Sigmoid colon (tissue), 7 donors: Measurements from ENCODE around the gene ARRB1. TPM values are rescaled to one million over a fixed set of nuclear protein-coding genes. Genes with fewer than 3 reads are reported as not detected.
"Not testable (repeated sequence)": the region's sequence is repeated elsewhere in the genome, so short reads cannot be mapped to it uniquely, and the experiment has no call there.

Experiments used
- DNase-seq: peaks from one replicate; pipeline ENCODE4 v3.0.0-alpha.2; 2019
- H3K27ac ChIP-seq, 4 donors: fragments of 200-600 bp; sonication (generic); one replicate each; pipeline ENCODE4 v1.5.1; 2016 to 2019; ENCODE audit warnings: mild to moderate bottlenecking in 1 of 4
- H3K27me3 ChIP-seq, 3 donors: fragments of 200-600 bp; sonication (generic); one replicate each; pipeline ENCODE4 v1.5.1; 2019; ENCODE audit warnings: mild to moderate bottlenecking in 1 of 3
- H3K36me3 ChIP-seq, 4 donors: fragments of 200-600 bp; sonication (generic); one replicate each; pipeline ENCODE4 v1.5.1; 2016 to 2019
- H3K4me1 ChIP-seq, 4 donors: fragments of 200-600 bp; sonication (generic); one replicate each; pipeline ENCODE4 v1.5.1; 2017 to 2019
- H3K4me3 ChIP-seq, 4 donors: fragments of 200-600 bp; sonication (generic); one replicate each; pipeline ENCODE4 v1.5.1; 2017 to 2019; ENCODE audit warnings: mild to moderate bottlenecking in 2 of 4, moderate library complexity in 1 of 4
- H3K9me3 ChIP-seq, 4 donors: fragments of 200-600 bp in 3 of 4; sonication (generic) in 3 of 4; one replicate each; pipeline versions ENCODE4 v1.5.1 to v1.6.1; 2013 to 2019
- CTCF ChIP-seq, 4 experiments: fragments of 450-650 bp in 3 of 4; fragments of 200-600 bp in 1 of 4; IDR thresholded peaks; one replicate each; pipeline ENCODE4 v1.5.1; 2016 to 2019; ENCODE audit warnings: antibody characterized with exemption in 4 of 4, mild to moderate bottlenecking in 3 of 4, moderate library complexity in 2 of 4
- EP300 ChIP-seq, 4 donors: sonication (generic); formaldehyde crosslinking; IDR thresholded peaks; one replicate each; pipeline ENCODE4 v1.6.1; 2017; ENCODE audit warnings: antibody characterized with exemption in 4 of 4
- POLR2A ChIP-seq, 2 donors: fragments of 450-650 bp; IDR thresholded peaks; one replicate each; pipeline ENCODE4 v1.6.1; 2016; ENCODE audit warnings: antibody characterized with exemption in 2 of 2, mild to moderate bottlenecking in 2 of 2, moderate library complexity in 2 of 2
- POLR2AphosphoS5 ChIP-seq, 4 donors: sonication (generic); formaldehyde crosslinking; IDR thresholded peaks; one replicate each; pipeline ENCODE4 v1.6.1; 2017; ENCODE audit warnings: antibody characterized with exemption in 4 of 4
- WGBS, 2 donors: extraction: QIAGEN DNeasy Blood & Tissue Kit; methylation state at CpG; one replicate each; pipeline ENCODE4 v1.1.7; 2013; 5-methylcytosine and 5-hydroxymethylcytosine counted together
- intact Hi-C: fragments of 100-400 bp; cut with DNase I; formaldehyde crosslinking; loops from one replicate; pipeline ENCODE4 v1.15.1; 2023
- polyA plus RNA-seq, 3 donors: library from polyadenylated mRNA; stranded (reverse); fragments of 200-250 nt; gene quantifications; one replicate each; pipeline ENCODE4 v1.2.3, GENCODE V29; 2013
- total RNA-seq, 4 donors: library from RNA; depleted of rRNA; stranded (reverse); fragments of >200 nt; gene quantifications; one replicate each; pipeline ENCODE4 v1.1.0, GENCODE V29; 2016
- donor health status: healthy with polysubstance abuse.
- donor health status: Bipolar disorder and iron deficiency.
- donor health status: healthy.

Gene ARRB1
- total and polyA plus RNA-seq, 7 donors = 24.0 to 96.7 (median 45.6) TPM

GRCh38 chr11:75277211-75277805 lies 74.2 kb downstream of the ARRB1 start:
- DNase-seq = peak; percentile 50
- Histone ChIP-seq H3K9me3 (no peaks in the 10 kb centered on the region), H3K27ac (no peak overlapping the region), H3K4me1 (peaks cover 0 to 12% (median 7%) of the 10 kb centered on the region in 4 donors), H3K27me3 (no peaks in the 10 kb centered on the region), H3K4me3 (no peak overlapping the region), H3K36me3 (peaks cover 23 to 85% (median 57%) of the 10 kb centered on the region in 4 donors)
- TF ChIP-seq POLR2A (IDR thresholded peaks at IDR 0.05) (no peak), POLR2AphosphoS5 (IDR thresholded peaks at IDR 0.05) (no peak), CTCF (IDR thresholded peaks at IDR 0.05) (no peak), EP300 (IDR thresholded peaks at IDR 0.05) (no peak)
- intact Hi-C loops = no loop called here
- WGBS, 2 donors = 92 to 93% methylated on average over 11 of the region's 11 CpGs

DNA sequence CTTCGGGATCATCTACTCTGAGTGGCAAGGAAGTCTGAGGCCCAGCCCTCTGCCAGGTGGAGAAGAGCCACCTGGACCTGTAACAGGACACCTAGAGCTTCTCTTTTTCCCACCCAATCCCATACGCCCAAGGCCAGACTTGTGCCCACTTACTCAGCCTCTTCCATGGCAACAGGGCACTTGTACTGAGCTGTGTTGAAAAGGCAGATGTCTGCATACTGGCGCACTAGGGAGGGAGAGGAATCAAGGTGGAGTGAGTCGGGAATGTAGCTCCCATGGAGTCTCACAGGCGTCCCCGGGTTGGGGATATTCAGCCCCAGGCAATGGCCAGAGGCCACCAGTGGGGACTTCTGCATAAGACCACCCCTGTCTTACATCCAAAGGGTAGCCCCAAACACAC lies 74.8 kb downstream of the ARRB1 start:
- no peak for TF ChIP-seq POLR2A (IDR thresholded peaks at IDR 0.05)
- TF ChIP-seq POLR2AphosphoS5 (IDR thresholded peaks at IDR 0.05) = no peak
- TF ChIP-seq EP300 (IDR thresholded peaks at IDR 0.05) = no peak
- TF ChIP-seq CTCF (IDR thresholded peaks at IDR 0.05) = no peak
- no peak overlapping the region for H3K27ac ChIP-seq
- peaks cover 22 to 83% (median 57%) of the 10 kb centered on the region in 4 donors for H3K36me3 ChIP-seq
- H3K4me3 ChIP-seq = no peak overlapping the region
- H3K9me3 ChIP-seq = no peaks in the 10 kb centered on the region
- peaks cover 0 to 12% (median 7%) of the 10 kb centered on the region in 4 donors for H3K4me1 ChIP-seq
- intact Hi-C loops = no loop called here
- 88% methylated on average over 6 of the region's 6 CpGs for WGBS, 2 donors
- no peaks in the 10 kb centered on the region for H3K27me3 ChIP-seq
- peak; percentile 52 for DNase-seq

DNA sequence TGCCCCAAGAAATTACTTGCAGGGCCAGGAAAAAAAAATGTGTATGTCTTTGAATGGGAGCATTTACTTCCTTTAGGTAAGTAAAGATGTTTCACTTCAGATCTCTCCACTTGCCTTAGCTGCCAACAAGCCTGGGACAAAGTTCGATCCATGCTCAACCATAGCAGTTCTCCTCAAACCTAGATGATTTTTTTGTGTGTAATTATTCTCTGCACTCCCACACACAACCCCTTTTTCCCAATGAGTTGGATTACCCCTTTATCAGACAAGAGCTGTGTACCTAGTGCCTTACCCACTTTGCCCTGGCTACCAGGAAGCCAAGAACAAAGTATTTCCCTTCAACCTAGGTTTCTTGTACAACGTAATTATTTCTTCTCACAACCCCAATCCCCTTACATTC lies 75.3 kb downstream of the ARRB1 start:
- H3K27ac ChIP-seq = no peak overlapping the region
- TF ChIP-seq CTCF (IDR thresholded peaks at IDR 0.05) (no peak), POLR2AphosphoS5 (IDR thresholded peaks at IDR 0.05) (no peak), EP300 (IDR thresholded peaks at IDR 0.05) (no peak), POLR2A (IDR thresholded peaks at IDR 0.05) (no peak)
- H3K4me1 ChIP-seq = peaks cover 0 to 12% (median 7%) of the 10 kb centered on the region in 4 donors
- no peak overlapping the region for H3K4me3 ChIP-seq
- WGBS, 2 donors = 53 to 68% methylated on average over 2 of the region's 2 CpGs
- DNase-seq = peak; percentile 18
- intact Hi-C loops = no loop called here
- no peaks in the 10 kb centered on the region for H3K27me3 ChIP-seq
- peaks cover 22 to 83% (median 55%) of the 10 kb centered on the region in 4 donors for H3K36me3 ChIP-seq
- no peaks in the 10 kb centered on the region for H3K9me3 ChIP-seq

DNA sequence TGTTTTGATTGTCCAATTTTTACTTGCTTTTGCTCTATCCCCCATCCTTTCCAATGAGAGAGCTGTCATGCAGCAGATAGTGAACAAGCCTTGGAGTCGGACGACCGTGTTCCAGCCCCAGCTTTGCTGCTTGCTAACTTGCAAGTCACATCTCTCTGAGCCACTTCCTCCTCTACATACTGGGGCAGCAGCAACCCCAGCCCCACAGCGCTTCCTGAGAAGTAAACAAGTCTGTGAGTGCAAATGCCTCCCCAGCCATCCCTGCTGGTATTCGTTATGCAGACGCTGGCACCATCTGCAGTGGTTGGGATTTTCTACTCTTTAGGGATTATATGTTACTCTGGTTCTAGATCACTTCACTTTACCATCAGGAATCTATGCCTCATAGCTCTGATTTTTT lies 75.9 kb downstream of the ARRB1 start:
- Histone ChIP-seq H3K27ac (no peak overlapping the region), H3K27me3 (no peaks in the 10 kb centered on the region), H3K36me3 (peaks cover 22 to 83% (median 54%) of the 10 kb centered on the region in 4 donors), H3K9me3 (no peaks in the 10 kb centered on the region), H3K4me3 (no peak overlapping the region), H3K4me1 (peaks cover 0 to 9% (median 7%) of the 10 kb centered on the region in 4 donors)
- TF ChIP-seq POLR2A (IDR thresholded peaks at IDR 0.05) (no peak), CTCF (IDR thresholded peaks at IDR 0.05) (no peak), EP300 (IDR thresholded peaks at IDR 0.05) (no peak), POLR2AphosphoS5 (IDR thresholded peaks at IDR 0.05) (no peak)
- DNase-seq = peak; percentile 73
- intact Hi-C loops = no loop called here
- WGBS, 2 donors = 40 to 82% methylated on average over 6 of the region's 6 CpGs

- H3K27me3 ChIP-seq, H3K9me3 ChIP-seq, H3K4me1 ChIP-seq, H3K4me3 ChIP-seq, intact Hi-C loops, H3K27ac ChIP-seq: not testable (repeated sequence)
- 90 to 97% methylated on average over 3 of the region's 3 CpGs for WGBS, 2 donors
- DNase-seq = peak; percentile 2
- peaks cover 22 to 88% (median 54%) of the 10 kb centered on the region in 4 donors for H3K36me3 ChIP-seq
Measured at GRCh38 chr11:75274716-75275115, 76.7 kb downstream of the ARRB1 start.
